ENCODE measurements around the gene PFKM.
"Not testable (repeated sequence)": the region's sequence is repeated elsewhere in the genome, so short reads cannot be mapped to it uniquely, and the experiment has no call there.

PFKM gene

DNA sequence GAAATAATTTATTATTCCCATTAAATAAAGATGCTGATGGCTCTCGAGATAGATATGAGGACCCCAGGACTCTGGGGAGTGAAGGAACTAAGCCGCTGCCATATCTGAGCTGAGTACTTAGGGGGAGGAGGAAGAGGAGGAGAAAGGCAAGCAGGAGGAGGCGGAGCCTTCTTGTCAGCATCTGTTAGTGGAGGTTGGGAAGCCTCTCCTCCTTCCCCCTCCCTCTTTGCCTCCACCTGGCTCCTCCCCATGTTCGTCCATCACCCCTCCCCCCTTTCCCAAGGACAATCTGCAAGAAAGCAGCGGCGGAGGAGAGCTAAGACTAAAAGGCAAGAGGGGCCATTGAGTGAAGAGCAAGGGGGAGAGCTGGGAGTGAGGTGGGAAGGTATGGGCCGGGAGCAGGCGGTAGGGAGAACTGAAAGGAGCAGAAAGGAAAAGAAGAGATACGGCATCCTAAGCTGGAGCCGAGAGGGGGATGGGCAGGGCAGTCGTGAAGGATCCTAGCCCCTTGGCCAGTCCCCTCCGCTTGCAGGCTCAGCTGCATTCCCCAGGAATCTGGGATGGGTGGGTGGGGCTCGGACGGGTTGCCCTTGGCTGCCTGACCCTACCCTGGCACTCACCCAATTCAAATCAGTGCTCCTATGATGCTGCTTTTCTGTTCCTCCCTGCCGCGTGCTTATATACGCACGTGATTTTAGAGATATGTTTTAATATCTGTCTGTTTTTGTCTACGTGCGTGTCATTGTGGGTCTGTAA is at the start of gene PFKM:
TSS of gene PFKM (plus strand) at position 287 of the 756 bp plus-strand sequence. CDS start 3,411 bp downstream, outside the sequence.
- DNase-seq, result peak; percentile 66 to 67

DNA sequence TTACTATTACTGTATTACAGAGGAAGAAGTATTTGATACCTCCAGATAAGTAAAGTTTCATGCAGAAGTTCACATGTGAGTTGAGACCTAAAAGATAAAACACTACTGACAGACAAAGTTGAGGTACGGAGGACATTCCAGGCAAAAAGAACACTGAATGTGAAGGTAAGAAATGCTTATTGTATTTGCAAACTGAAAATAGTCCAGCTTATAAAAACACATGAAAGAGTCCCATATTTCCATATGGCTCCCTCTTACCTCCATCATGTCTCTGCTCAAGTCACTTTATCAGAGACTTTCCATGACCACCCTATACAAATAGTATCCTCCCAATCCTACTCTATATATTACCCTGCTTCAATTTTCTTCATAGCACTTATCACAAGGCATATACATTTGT is 49.1 kb upstream of the PFKM start:
- no peak for DNase-seq

DNA sequence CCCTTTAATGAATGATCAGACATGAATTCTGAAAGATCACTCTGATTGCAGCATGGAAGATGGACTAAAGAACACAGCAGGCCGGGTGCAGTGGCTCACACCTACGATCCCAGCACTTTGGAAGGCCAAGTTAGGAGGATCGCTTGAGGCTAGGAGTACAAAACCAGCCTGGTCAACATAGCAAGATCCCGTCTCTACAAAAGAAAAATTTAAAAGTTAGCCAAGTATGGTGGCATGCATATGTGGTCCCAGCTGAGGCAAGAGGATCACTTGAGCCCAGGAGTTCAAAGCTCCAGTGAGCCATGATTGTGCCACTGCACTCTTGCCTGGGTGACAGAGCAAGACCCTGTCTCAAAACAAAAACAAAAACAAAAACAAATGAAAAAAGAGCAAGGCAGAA is 48.4 kb upstream of the PFKM start:
- no peak for DNase-seq

DNA sequence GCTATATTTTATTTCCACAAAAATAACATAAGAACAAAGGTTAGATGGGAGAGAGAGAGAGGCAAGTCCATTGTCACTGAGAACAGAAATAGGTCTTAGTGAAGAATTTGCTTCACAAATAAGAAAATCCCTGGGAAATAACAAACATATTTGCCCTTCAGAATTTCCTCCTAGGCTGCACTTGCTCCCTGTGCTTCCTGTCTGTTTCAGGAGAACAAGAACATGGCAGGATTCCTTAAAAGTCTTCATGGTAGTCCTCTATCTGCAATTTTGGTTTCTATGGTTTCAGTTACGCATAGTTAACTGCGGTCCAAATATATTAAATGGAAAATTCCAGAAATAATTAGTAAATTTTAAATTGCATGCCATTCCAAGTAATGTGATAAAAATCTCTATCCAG is 47.4 kb upstream of the PFKM start:
- DNase-seq, result no peak

DNA sequence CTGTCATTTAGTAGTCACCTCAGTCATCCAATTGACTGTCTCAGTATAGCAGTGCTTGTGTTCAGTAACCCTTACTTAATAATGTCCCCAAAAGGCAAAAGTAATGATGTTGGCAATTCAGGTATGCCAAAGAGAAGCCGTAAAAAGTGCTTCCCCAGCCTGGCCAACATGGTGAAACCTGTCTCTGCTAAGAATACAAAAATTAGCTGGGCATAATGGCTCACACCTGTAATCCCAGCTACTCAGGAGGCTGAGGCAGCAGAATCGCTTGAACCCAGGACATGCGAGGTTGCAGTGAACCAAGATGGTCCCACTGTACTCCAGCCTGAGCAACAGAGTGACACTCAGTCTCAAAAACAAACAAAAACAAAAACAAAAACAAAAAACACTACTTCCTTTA is 46.9 kb upstream of the PFKM start:
- DNase-seq, result no peak

DNA sequence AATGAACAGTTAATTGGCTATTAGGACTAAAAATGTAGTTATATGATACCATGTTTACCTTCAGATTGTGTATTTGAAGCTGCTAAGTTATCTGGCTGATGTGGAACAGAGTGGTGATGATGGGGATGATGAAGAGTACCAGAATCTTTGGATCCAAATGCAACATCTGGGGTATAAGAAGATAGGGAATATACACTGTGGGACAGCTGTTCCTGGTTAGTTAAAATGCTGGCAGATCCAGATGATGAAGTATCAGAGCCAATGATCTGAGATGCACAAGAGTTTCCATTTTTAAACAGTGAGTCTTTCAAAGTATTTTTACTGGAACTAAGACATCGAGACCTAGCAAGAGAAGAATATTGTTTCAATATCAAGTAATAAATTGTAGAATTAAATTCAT is 44.9 kb upstream of the PFKM start:
- no peak for DNase-seq

DNA sequence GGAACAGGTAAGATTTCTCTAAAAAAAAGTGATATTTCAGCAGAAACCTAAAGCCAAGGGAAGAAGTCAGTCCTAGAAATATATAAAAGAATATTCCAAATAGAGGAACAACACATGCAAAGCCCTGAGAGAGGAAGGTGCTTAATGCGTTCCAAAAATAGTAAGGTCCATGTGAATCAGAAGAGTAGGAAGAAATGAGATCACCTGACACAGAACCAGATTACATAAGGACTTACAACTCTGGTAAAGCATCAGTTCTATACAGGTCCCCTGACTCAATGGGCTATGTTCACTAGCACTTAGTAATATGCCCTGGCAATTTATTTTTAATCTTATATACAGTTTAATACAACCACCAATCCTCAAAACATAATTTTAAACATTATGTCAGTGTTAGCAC is 43.3 kb upstream of the PFKM start:
- DNase-seq, result no peak

DNA sequence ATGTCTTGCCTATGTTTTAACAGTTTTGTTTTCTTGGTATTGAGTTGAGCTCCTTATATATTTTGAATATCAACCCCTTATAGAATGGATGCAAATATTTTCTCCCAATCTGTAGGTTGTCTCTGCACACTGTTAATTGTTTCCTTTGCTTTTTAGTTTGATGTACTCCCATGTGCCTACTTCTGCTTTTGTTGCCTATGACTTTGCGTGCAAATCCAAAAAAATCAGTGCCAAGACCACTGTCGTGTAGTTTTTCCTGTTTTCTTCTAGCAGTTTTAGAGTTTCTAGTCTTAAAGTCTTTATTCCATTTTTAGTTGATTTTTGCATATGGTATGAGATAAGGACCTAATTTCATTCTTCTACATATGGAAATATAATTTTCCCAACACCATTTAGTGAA is 42.1 kb upstream of the PFKM start:
- DNase-seq, result no peak

DNA sequence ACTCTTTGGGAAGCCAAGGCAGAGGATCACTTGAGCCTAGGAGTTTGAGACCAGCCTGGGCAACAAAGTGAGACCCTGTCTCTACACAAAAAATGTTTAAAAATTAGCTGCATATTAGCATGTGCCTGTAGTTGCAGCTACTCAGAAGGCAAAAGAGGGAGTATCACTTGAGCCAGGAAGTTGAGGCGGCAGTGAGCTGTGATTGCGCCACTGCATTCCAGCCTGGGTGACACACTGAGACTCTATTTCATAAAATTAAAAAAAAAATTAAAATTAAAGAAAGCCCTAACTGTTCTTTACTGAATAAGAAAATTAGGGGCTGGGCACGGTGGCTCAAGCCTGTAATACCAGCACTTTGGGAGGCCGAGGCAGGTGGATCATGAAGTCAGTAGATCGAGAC is 40.3 kb upstream of the PFKM start:
- no peak for DNase-seq

DNA sequence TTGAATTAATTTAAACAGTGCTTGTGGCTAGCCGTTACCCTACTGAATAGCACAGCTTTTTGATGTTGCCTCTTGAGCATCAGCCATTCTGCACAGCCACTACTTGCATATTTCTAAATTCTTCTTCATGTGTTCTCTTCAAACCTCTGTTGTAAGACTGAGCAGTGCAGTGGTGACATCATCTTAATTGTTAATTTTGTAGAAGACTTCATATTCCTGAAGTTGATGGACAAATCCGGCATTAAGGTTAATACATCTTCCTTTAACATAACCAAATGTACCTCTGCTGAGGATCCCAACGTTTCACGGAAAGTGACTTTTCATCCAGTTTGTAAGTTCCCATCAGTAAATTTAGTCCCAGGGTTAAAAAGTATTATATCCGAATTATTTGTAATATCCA is 38.9 kb upstream of the PFKM start:
- DNase-seq, result no peak

DNA sequence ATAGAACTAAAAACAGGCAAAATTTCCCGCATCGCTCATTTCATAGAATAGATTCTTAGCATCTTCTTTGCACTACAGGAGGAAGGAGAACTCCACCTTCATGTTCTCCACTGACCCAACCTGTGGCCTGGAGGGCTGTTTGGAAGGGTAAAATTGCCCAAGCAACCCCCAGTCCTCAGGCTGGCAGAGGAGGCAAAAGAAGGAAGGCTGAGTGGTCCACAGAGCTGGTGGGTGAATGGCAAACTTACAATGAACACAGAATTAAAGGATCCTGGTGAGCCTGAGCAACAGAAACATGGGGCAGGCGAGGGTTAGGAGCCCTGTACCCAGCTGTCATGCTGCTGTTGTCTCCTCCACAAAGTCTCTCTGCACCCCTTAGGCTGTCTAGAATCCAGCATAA is 38.3 kb upstream of the PFKM start:
- DNase-seq, result no peak

DNA sequence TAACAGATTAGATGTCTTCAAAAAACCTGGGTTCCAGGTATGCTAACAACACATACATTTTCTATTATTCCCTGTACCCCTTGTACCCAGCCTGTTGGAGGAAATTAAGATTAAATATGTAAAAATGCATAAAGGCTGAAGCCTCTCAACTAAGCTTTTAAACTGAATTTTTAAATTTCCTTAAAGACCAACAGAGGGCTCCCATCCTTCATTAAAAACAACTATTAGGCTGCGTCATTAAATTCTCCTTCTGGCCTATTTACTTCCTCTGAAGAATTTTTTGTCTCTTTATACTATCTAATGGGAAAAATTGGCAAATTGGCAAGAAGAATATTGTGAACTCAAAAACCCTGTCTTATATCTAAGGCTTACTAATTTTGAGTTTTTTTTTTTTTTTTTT is 35.1 kb upstream of the PFKM start:
- no peak for DNase-seq

DNA sequence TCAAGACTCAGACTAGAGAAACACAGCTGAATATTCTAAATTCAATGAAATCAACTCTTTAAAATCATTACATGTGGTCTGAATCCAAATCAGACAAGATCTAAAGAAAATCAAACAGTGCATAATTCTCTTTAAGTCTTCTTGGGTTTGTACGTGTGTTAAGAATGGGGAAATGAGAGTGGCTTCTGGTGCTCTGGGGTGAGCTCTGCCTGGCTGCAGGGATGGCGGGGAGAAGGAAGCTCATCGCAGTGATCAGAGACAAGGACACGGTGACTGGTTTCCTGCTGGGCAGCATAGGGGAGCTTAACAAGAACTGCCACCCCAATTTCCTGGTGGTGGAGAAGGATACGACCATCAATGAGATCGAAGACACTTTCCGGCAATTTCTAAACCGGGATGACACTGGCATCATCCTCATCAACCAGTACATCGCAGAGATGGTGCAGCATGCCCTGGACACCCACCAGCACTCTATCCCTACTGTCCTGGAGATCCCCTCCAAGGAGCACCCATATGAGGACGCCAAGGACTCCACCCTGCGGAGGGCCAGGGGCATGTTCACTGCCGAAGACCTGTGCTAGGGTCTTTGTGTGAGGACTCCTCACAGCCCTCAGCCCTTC is 34.2 kb upstream of the PFKM start:
- DNase-seq, result no peak

DNA sequence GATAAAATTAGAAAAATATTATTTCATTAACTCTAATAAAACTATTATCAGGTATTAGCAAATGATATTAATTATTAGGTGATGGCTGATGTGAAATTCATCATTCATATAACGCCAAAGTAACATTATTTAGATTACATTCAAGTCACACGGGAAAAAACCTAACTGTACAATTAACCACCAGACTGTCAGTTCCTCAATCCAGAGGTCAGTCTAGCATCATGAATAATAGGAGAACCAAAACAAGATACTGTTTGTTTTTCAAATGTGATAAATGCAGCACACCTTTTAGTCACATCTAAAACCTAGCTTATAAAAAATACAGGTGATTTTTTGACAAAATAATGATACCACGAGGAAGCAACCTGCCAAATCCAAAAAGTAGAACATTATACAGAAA is 32.8 kb upstream of the PFKM start:
- no peak for DNase-seq

DNA sequence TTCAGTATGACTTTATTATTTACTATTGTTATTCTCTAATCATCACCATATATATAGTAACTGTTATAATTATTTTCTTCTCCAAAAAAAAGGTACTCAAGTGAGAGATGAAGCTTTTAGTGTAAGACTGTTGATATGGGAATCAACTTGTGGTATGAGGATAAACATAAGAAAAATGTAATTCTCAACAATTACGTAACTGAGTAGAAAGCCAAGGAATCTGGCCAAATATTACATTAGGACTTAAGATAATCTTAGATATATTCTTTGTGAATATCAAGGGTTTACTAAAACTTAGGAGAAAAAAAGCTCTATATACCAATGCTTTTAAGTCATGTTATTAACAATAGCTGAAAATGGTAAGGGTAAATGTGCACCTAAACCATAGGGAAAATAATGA is 26.6 kb upstream of the PFKM start:
- DNase-seq, result no peak

DNA sequence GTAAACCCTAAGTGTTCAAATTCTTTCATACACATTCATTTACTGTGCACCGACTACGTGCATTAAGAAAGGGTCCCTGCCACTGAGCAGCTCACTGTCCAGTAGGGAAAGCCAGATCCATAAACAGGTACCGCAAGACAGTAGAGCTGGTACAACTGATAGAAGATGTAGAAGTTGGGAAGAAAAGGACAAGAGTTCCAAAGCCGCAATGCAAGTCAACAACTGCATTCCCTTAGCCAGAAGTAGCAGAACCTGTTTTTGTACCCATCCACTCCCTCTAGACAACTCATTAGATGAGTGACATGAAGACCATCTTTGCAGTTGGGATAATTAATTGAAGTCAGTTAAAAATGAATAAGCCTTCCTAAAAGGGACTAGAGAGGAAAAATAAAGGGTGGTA is 14.6 kb upstream of the PFKM start:
- no peak for DNase-seq

DNA sequence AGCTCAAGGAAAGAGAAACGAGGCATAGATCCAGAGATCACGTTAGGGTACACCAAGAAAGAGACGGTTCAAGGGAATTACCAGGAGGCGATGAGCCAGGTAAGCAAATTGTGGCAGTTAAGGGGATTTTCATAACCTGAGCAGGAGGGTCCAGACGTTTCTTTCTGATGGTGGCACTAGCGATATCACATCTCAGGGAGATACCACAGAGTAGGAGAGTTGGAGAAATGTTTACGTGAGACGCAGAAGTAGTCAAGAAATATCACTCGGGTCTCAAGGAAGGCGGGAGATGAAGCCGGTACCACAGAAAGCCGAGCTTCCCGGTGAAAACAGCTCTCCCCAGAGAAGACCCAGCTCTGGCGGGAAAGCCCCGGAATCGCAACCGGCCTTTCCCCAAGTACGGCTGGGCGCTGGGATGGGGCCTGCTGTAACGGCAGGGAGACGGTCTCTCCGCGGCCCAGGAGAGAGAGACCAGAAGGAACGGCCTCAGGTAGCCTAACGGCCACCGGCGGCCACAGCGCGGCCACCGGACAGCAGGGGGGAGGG is 13.8 kb upstream of the PFKM start:
- DNase-seq, result peak; percentile 47 to 53

DNA sequence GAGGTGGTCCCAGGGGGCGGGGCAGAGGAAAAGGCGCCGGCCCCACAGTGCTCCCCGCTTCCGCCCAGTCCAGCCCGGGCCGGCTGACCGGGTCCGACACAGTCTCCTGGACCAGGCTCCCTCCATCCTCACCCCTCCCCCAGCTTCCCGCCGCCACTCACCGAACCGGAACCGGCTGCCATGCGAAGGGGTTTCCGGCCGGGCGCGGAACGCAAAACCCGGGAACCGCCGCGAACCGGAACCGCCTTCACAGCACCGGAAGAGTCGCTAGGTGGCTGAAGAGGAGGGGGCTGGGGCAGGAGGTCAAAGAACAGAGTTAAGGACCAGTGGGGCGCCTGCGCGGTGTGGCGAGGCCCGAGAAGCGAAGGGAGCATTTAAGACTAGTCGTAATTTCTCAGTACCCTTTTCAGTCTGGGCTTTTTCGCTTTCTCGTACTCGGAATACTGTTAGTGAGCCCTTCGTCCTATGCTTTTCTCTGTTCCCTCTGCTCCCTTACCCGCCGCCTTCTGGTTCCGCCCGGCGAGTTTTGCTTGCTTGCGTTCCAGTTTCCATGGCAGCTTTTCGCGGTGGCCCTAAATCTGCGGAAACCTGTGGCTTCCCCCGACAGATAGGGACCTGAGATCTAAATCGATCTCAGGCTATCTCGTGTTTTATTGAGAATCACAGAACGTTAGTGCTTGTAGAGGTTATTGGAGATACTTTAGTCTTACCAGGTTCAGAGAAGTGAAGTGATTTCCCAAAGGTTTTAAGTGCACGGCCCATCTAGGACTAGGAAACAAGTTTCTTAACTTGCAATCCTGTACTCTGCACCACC is 13.1 kb upstream of the PFKM start, which contains the start of gene SENP1:
TSS of gene SENP1 (minus strand) at position 213 of the 814 bp plus-strand sequence. CDS start 4,607 bp downstream, outside the sequence.
- peak; percentile 87 to 88 for DNase-seq

DNA sequence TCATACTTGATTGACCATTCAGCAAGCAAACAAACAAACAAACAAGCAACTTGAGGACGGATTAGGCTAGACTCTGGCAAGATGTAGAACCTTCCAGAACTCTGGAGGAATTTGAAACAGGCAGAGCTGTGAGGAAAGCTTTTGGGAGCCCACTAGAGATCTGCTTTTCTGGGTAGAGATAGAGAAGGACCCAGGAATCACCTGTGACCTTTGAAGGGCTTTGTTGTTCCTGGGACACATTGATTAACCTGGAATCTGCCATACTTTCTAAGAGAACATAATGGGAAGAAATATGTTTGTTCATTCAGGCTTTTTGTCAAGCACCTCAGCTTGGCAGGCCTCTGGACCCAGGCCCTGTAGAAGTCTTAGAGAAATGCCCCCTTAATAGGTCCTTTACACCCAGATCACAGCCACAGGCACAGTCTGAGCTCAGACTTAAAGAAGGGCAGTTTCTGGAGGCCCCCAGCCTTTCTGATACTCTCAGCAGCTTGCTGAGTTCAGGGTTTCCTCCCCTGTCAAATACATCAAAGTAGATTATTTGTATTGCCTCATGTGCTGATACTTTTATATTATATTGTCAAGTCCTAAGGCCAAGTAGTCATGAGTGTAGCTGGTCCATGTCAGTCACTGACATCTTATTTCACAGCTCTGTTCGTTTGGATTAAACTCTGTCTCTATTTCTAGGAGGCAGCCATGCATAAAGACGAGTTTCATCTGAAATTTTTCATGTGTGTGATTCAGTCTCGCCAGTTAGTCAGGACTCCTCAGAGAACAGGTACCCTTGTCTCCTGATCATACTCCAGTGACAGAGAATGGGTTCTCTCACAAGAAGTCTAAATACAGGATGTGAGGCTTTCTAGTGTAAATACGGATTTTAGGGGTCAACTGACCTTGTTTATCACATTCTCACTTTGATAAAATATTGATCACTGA is 12.2 kb upstream of the PFKM start:
- DNase-seq, result no peak

DNA sequence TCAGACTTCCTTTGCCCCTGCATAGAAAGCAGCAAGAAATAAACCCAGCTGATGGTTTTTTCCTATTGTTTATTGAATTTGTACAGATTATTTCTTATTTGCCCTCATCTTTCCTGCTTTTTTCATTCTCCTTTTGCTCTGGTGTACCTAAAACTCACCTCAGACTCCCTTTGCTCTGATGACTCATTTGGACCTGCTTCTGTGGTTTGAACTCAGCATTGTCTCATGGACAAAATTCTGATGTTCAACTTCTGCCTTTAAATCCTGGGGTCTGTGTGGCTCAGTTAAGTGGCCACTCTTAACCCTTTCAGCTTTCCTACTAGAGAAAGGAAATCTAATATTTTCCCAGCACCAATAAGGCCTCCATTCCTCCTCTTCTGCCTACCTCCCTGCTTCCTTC is 9.7 kb upstream of the PFKM start:
- no peak for DNase-seq

DNA sequence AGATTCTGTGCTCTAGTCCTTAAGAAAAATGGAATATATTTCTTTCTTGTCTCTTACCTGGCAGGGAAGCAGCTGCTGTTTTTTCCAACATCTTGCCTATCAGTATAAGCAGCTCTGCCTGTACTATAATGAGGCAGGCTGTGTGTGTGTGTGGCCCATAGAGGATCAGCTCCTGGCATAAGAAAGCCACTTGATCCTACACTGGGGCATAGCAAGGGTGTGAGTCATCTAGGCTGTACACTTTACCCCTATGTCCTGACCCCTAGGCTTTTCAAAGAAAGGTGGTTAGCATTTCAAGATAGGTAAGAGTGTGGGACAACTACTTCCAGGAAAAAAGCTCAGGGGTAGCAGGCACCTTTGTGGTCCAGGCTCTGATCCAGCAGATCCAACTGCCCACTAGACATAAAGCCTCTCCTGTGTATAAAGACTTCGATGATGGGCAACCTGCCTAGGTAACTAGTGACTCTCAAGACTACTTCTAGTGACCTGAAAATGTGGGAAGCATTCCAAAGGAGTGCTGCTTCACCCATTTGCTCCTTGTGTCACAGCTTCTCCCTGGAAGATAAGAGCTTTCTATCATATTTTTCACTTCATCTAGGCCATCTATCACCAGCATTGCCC is 8.4 kb upstream of the PFKM start:
- no peak for DNase-seq

DNA sequence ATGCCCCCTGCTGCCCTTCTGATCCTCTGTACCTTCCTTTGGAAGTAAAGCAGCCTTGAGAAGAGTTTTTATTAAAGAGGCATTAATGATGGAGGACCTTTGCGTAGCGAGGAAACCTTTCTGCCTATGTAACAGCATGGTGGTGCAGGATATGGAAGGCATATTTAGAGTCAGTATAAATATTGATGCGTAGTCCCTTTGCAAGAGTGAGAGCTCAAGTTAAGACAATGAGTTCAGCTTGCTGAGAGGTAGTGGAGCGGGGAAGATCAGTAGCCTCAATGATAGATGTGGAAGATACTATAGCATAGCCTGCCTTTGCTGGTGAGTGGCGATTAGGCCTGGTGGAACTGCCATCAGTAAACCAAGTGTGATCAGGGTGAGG is 7.9 kb upstream of the PFKM start:
- DNase-seq, result not testable (repeated sequence)

Measured in activated CD4-positive, alpha-beta T cell treated with anti-CD3 and anti-CD28 coated beads for 4 hours (primary cell).